HG03460 (cell line): ENCODE data around the gene CAP1.

Experiments used
- ATAC-seq: cut with Tn5 transposase; IDR thresholded peaks from one replicate; pipeline ENCODE4 v1.9.1; 2021; ENCODE audit not compliant: unreplicated experiment

Gene CAP1

DNA sequence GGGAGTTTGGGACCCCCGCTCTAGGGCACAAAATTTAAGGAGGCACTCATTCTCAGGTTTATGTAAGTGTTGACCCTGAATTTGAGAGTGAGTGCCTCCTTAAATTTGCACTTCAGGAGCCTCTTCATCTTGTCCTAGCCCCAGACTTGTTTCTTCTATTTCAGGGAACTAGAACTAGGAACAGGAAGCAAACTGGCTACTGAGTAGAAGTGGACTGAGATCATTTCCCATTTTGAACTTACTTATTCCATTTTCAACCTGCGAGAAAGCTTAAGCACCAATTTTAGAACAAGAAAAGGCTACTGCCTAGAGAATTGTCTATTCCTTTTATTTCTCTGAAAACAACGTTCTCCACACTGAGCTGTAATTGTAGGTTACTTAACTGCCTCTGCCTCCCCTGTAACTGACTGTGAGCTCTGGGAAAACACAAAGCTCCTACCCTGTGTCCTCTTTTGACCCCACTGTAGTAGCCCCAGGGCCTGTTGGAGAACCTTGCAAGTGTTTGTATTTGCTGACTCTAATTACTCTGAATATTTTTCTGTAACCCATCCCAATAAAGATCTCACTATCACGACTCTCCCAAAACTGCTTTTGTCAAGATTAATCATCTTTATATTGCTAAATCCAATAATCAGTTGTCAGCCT is 54.1 kb downstream of the CAP1 start:
- no peak for ATAC-seq

DNA sequence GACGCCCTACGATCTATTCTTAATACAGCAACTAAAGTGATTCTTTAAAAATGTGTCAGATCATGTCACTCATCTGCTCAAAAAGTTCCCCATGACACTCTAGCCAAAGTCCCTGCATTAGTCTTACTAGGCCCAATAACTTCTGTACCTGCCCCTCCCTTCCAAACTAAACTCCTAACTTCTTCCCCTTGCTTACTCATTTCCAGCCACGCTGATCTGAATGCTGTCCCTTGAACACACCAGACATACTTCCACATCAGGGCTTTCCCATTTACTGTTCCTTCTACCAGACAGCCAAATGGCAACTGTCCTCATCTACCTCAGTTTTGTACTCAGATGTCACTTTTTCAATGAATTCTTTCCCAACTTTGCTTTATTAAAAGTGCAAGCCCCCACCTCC is 55.3 kb downstream of the CAP1 start:
- no peak for ATAC-seq

DNA sequence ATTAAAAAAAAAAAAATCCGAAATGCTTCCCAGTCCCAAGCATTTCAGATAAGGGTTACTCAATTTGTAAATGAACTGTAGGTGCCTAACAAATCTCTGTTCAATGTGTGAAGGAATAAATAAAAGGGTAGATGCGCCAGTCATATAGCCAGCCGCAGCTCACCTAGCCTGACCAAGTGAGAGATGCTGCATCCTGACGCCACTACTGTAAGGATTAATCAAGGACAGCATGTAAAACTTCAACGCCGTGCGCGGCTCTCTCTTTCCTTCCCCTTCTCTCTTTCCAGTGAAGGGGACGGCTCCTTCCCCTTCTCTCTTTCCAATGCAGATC is 56.1 kb downstream of the CAP1 start:
- peak; percentile 19 for ATAC-seq

DNA sequence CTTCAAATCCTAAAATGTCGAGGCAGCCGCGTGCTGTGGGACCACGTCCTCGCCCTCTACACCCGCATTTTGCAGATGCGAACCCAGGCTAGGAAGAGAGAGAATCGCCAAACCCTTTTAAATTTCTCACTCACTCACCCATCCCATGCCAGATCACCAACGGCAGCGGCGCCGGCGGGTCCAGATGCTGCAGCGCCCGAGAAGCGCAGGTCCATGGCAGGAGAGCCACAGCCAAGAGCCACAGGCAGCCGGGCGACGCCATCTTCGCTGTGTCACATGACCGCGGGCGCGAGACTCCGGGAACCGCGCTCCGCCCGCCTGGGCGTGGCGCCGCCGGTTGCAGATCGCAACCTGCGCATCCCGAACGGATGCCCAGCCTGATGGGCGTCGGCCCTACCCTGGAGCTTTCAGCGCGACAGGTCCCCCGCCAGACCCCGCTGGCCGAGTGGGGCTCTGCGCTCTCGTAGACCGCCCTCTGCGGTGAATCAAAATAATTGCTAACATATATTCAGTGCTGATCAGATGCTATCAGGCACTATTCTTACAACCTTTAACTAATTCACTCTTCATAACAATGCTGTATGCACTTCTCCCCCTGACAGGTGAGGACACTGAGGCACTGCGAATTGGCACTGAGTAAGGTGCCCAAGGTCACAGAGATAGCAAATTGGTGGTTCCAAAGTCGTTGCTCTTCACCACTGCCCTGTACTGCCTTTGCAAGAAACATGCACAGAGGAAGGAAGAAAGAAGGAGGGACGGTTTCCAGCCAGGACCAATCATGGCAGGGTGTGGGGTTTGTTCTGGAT is 56.7 kb downstream of the CAP1 start, which contains the start of gene PPT1:
Gene PPT1 (minus strand): TSS at position 276 of the 806 bp plus-strand sequence. CDS start 14 bp downstream, at position 262.
- peak; percentile 91 for ATAC-seq

DNA sequence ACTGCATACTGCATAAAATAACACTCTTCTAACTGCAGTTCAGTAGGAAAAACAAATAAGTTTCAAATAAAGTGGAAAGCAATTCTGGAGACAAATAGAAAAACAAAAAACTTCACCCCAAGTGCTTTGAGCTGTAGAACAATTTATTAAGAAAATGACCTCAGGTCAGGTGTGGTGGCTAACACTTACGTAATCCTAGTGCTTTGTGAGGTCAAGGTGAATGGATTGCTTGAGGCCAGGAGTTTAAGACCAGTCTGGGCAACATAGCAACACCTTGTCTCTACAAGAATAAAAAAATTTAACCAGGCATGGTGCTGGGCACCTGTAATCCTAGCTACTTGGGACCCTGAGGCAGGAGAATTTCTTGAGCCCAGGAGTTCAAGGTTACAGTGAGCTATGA is 61.5 kb downstream of the CAP1 start:
- no peak for ATAC-seq

DNA sequence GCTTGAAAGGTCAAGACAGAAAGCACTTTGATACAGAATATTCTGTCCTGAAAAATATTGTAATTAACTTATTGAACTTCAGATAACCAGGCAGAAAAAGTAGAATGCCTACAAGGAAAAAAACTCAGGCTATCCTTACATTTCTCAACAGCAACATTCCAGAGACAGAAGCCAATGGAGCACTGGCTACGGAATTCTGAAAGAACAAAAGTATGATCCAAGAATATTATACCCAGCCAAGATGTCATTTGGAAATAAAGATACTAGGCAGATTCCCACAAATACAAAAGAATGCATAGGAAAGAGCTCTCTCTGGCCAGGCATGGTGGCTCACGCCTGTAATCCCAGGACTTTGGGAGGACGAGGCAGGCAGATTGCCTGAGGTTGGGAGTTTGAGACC is 62.4 kb downstream of the CAP1 start:
- no peak for ATAC-seq

DNA sequence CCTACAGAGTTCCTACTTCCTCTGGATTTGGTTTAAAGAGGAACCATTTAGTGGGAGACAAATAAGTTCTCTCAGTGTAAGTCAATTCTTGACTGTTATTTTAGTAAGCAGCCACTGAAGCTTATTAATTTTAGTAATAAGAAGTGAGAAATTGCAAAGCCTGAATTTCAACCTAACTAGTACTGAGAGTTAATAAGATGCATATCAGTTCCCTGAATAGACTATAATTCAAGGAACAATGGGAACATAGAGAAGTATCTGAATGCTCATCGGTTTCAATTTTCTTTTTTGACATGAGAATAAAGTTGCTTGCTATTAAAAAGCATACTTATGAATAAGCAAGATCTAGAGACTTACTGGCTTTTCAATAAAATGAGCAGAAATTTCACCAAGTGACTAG is 64.5 kb downstream of the CAP1 start:
- no peak for ATAC-seq

DNA sequence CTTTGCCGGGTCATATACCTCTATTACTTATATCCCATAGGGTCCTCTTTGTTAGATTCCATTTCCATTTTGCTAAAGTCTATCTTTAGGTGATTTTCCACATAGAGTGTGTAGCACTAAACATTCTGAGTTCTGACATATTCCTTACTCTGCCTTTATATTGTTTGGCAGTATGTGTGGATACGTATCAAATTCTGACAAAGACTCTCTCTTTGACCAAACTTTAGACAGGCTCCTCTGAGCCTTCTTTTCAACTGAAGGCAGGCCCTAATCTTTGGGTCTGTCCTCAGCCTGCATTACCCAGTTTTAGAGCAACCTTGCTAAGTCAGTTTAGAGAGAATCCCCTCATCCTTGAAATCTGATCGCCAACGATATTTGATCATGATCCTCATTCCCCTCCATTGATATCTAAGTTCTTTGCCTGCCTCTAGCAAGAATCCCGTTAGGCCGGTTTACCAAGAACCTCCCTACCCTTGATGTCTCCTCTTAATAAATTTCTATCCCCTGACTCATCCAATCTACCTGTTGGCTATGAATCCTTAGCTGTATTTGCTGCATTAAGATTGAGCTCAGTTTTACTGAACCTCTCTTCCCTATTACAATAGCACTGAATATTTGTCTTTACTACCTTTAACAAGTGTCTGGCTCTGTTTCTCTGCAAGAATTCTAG is 66.9 kb downstream of the CAP1 start:
- no peak for ATAC-seq

DNA sequence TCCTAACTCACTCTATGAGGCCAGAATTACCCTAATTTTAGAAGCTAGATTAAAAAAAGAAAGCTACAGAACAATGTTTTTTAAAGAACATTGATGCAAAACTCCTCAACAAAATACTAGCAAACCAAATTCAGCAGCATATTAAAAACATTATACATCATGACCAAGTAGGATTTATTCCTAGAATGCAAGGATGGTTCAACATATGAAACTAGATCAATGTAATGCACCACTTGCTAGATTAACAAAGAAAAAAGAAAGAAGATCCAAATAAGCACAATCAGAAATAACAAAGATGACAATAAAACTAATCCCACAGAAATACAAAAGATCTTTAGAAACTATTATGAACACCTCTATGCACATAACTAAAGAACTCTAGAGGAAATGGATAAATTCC is 69.9 kb downstream of the CAP1 start:
- no peak for ATAC-seq

DNA sequence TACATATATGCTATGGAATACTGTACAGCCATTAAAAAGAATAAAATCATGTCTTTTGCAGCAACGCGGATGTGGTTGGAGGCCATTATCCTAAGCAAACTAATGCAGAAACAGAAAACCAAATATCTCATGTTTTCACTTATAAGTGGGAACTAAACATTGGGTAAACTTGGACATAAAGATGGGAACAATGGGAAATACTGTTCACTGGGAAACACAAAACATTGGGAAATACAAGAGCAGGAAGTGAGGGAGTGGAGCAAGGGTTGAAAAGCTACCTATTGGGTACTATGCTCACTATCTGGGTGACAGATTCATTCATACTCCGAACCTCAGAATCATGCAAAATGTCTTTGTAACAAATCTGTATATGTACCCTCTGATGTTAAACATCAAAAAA is 73.9 kb downstream of the CAP1 start:
- ATAC-seq = no peak

DNA sequence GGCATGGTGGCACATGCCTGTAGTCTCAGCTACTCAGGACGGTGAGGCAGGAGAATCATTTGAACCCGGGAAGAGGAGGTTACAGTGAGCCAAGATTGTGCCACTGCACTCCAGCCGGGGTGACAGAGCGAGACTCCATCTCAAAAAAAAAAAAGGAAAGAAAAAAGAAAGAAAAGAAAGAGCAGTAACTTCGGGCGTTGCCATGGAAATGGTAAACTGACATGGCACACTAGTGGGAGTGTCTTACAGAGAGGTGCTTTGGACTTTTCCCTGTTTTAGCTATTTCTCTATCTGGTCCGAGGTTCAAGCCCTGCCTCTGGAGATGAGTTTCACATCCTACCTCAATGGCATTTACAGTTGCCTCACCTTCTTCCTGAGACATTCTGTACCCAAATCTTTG is 79.6 kb downstream of the CAP1 start:
- ATAC-seq = no peak
